HG03520 (cell line): ENCODE results near the gene GLIPR2.
"Not testable (repeated sequence)": the region's sequence is repeated elsewhere in the genome, so short reads cannot be mapped to it uniquely, and the experiment has no call there.

Experiments used
- ATAC-seq: cut with Tn5 transposase; IDR thresholded peaks from one replicate; pipeline ENCODE4 v1.9.1; 2021; ENCODE audit warnings: mild to moderate bottlenecking, moderate library complexity; ENCODE audit not compliant: unreplicated experiment

Gene GLIPR2

GRCh38 chr9:36121971-36122370 is 14.6 kb upstream of the GLIPR2 start:
- no peak for ATAC-seq

GRCh38 chr9:36123515-36123914 is 13.0 kb upstream of the GLIPR2 start:
- ATAC-seq = no peak

GRCh38 chr9:36125062-36125855 is 11.3 kb upstream of the GLIPR2 start:
- ATAC-seq = no peak

GRCh38 chr9:36126016-36126730 is 10.4 kb upstream of the GLIPR2 start:
- ATAC-seq = no peak

- no peak for ATAC-seq
Observed at GRCh38 chr9:36127652-36128244, 8.8 kb upstream of the GLIPR2 start.

- ATAC-seq = no peak
Observed at GRCh38 chr9:36128349-36128748, 8.2 kb upstream of the GLIPR2 start.

- ATAC-seq = no peak
Observed at GRCh38 chr9:36129139-36129538, 7.4 kb upstream of the GLIPR2 start.

GRCh38 chr9:36131666-36132065 is 4.9 kb upstream of the GLIPR2 start:
- ATAC-seq = not testable (repeated sequence)

GRCh38 chr9:36132086-36132485 is 4.4 kb upstream of the GLIPR2 start:
- ATAC-seq = no peak

- ATAC-seq = no peak
Observed at GRCh38 chr9:36134761-36135505, 1.6 kb upstream of the GLIPR2 start.

GRCh38 chr9:36135741-36136271 is 727 bp upstream of the GLIPR2 start:
- ATAC-seq = no peak

GRCh38 chr9:36136894-36137391 is 410 bp downstream of the GLIPR2 start:
- ATAC-seq = peak; percentile 19

- ATAC-seq = no peak
Observed at GRCh38 chr9:36137392-36138004, 965 bp downstream of the GLIPR2 start.

GRCh38 chr9:36138496-36138895 is 2.0 kb downstream of the GLIPR2 start:
- no peak for ATAC-seq

- ATAC-seq = no peak
Observed at GRCh38 chr9:36138901-36139300, 2.4 kb downstream of the GLIPR2 start.

- ATAC-seq = no peak
Observed at GRCh38 chr9:36140086-36141084, 3.9 kb downstream of the GLIPR2 start.

GRCh38 chr9:36141288-36141687 is 4.8 kb downstream of the GLIPR2 start:
- ATAC-seq = no peak

- no peak for ATAC-seq
Observed at GRCh38 chr9:36141761-36142160, 5.2 kb downstream of the GLIPR2 start.
